ENCODE data around the gene MGA.
"Not testable (repeated sequence)": the region's sequence is repeated elsewhere in the genome, so short reads cannot be mapped to it uniquely, and the experiment has no call there.

Gene MGA

DNA sequence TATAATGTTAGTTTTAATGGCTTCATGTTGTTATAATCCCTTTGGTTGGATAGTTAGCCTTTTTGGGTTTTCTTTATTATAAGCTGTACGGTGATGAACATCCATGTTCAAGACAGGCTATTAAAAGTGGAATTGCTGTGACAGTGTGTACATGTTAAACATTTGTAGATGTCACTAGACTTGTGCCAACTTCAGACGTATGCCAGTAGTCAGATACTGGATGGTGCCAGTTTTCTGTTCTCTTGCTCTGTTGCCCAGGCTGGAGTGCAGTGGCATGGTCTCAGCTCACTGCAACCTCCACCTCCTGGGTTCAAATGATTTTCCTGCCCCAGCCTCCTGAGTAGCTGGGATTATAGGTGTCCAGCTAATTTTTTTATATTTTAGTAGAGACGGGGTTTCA, 54.1 kb downstream of the MGA start:
- no peaks in the 10 kb centered on the region for H3K79me2 ChIP-seq (ENCODE audit: insufficient read depth, low read length)
- no peaks in the 10 kb centered on the region for H3K9me2 ChIP-seq (replicated peaks; ENCODE audit: insufficient read depth, low read length)
- no peak overlapping the region for H2AFZ ChIP-seq (ENCODE audit: low read depth, low read length, severe bottlenecking)
- no peak for TF ChIP-seq CTCF (IDR thresholded peaks at IDR 0.05; ENCODE audit: insufficient read depth, low read length, poor library complexity, severe bottlenecking)
- no peak for TF ChIP-seq EZH2phosphoT487 (conservative IDR thresholded peaks at IDR 0.05; ENCODE audit: low read length)
- H3K9ac ChIP-seq (ENCODE audit: low read length), result no peak overlapping the region
- no peak overlapping the region for H3K4me2 ChIP-seq (ENCODE audit: low read depth, low read length, poor library complexity, severe bottlenecking)
- H3F3A ChIP-seq (ENCODE audit: insufficient read depth), result no peaks in the 10 kb centered on the region
- no peak overlapping the region for H3K4me3 ChIP-seq (ENCODE audit: insufficient read depth, low read length, poor library complexity, severe bottlenecking)
- H3K27ac ChIP-seq (ENCODE audit: low read depth, low read length), result no peak overlapping the region
- H3K36me3 ChIP-seq (ENCODE audit: low read length), result peaks cover 8% of the 10 kb centered on the region; the same call in 1 of the 2 replicates
- no peaks in the 10 kb centered on the region for H3K27me3 ChIP-seq (ENCODE audit: low read length)
- no peaks in the 10 kb centered on the region for H3K9me3 ChIP-seq (ENCODE audit: insufficient read depth, low read length)
- no peaks in the 10 kb centered on the region for H4K20me1 ChIP-seq (ENCODE audit: low read depth, low read length)

DNA sequence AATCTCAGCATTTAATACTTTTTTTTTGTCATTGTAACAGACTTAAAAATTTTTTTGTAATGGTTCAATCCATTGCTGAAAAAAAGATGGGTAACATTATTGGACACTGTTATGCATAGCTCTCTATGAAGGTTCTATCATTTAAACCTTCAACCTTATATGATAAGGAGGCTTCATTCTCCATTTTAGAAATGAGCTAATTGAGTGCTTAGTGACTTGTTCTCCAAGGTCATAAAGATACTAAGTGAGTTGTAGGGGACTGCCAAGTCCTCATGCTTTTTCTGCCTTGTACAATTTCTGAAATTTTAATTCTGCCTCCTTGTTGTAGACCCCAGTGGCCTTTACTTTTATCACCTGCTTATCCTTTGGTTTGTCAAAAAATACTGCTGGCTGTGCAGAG, 56.7 kb downstream of the MGA start:
- no peaks in the 10 kb centered on the region for H3K27me3 ChIP-seq (ENCODE audit: low read length)
- no peaks in the 10 kb centered on the region for H3F3A ChIP-seq (ENCODE audit: insufficient read depth)
- H3K27ac ChIP-seq (ENCODE audit: low read depth, low read length), result no peak overlapping the region
- no peak overlapping the region for H3K4me3 ChIP-seq (ENCODE audit: insufficient read depth, low read length, poor library complexity, severe bottlenecking)
- TF ChIP-seq EZH2phosphoT487 (conservative IDR thresholded peaks at IDR 0.05; ENCODE audit: low read length), result no peak
- TF ChIP-seq CTCF (IDR thresholded peaks at IDR 0.05; ENCODE audit: insufficient read depth, low read length, poor library complexity, severe bottlenecking), result no peak
- H3K79me2 ChIP-seq (ENCODE audit: insufficient read depth, low read length), result no peaks in the 10 kb centered on the region
- no peaks in the 10 kb centered on the region for H3K9me3 ChIP-seq (ENCODE audit: insufficient read depth, low read length)
- H3K9ac ChIP-seq (ENCODE audit: low read length), result no peak overlapping the region
- no peaks in the 10 kb centered on the region for H4K20me1 ChIP-seq (ENCODE audit: low read depth, low read length)
- H3K9me2 ChIP-seq (replicated peaks; ENCODE audit: insufficient read depth, low read length), result no peaks in the 10 kb centered on the region
- peaks cover 8% of the 10 kb centered on the region; the same call in 1 of the 2 replicates for H3K36me3 ChIP-seq (ENCODE audit: low read length)
- no peak overlapping the region for H2AFZ ChIP-seq (ENCODE audit: low read depth, low read length, severe bottlenecking)
- no peak overlapping the region for H3K4me2 ChIP-seq (ENCODE audit: low read depth, low read length, poor library complexity, severe bottlenecking)

GRCh38 chr15:41727143-41727542, 66.9 kb downstream of the MGA start:
- Histone ChIP-seq H4K20me1 (ENCODE audit: low read depth, low read length) (no peaks in the 10 kb centered on the region), H2AFZ (ENCODE audit: low read depth, low read length, severe bottlenecking) (no peak overlapping the region), H3K79me2 (ENCODE audit: insufficient read depth, low read length) (no peaks in the 10 kb centered on the region), H3K9me2 (replicated peaks; ENCODE audit: insufficient read depth, low read length) (no peaks in the 10 kb centered on the region), H3K4me3 (ENCODE audit: insufficient read depth, low read length, poor library complexity, severe bottlenecking) (no peak overlapping the region), H3K27me3 (ENCODE audit: low read length) (no peaks in the 10 kb centered on the region), H3K27ac (ENCODE audit: low read depth, low read length) (no peak overlapping the region), H3K9me3 (ENCODE audit: insufficient read depth, low read length) (no peaks in the 10 kb centered on the region), H3K4me2 (ENCODE audit: low read depth, low read length, poor library complexity, severe bottlenecking) (no peak overlapping the region), H3K9ac (ENCODE audit: low read length) (no peak overlapping the region), H3K36me3 (ENCODE audit: low read length) (0 out of 2 replicates have a peak, but pooled peaks cover 4% of the 10 kb centered on the region), H3F3A (ENCODE audit: insufficient read depth) (peaks cover 10% of the 10 kb centered on the region; the same call in 1 of the 2 replicates)
- TF ChIP-seq EZH2phosphoT487 (conservative IDR thresholded peaks at IDR 0.05; ENCODE audit: low read length), result no peak
- no peak for TF ChIP-seq CTCF (IDR thresholded peaks at IDR 0.05; ENCODE audit: insufficient read depth, low read length, poor library complexity, severe bottlenecking)

GRCh38 chr15:41728061-41728460, 67.9 kb downstream of the MGA start:
- not testable (repeated sequence) for H3K4me3 ChIP-seq (ENCODE audit: insufficient read depth, low read length, poor library complexity, severe bottlenecking); H3K9ac ChIP-seq (ENCODE audit: low read length); H3K27me3 ChIP-seq (ENCODE audit: low read length); H3F3A ChIP-seq (ENCODE audit: insufficient read depth); H3K27ac ChIP-seq (ENCODE audit: low read depth, low read length); H3K79me2 ChIP-seq (ENCODE audit: insufficient read depth, low read length); H4K20me1 ChIP-seq (ENCODE audit: low read depth, low read length); H3K4me2 ChIP-seq (ENCODE audit: low read depth, low read length, poor library complexity, severe bottlenecking); H3K9me3 ChIP-seq (ENCODE audit: insufficient read depth, low read length); H2AFZ ChIP-seq (ENCODE audit: low read depth, low read length, severe bottlenecking); H3K36me3 ChIP-seq (ENCODE audit: low read length); H3K9me2 ChIP-seq (replicated peaks; ENCODE audit: insufficient read depth, low read length)

Data from SU-DHL-6 (cell line).